GM19438 (cell line): ENCODE data around the gene ASB13.

Source experiments
- ATAC-seq: cut with Tn5 transposase; IDR thresholded peaks from one replicate; pipeline ENCODE4 v1.9.1; 2021; ENCODE audit warnings: low read depth; ENCODE audit not compliant: unreplicated experiment

Gene ASB13

GRCh38 chr10:5670662-5671375 lies 4.4 kb upstream of the ASB13 start:
- ATAC-seq: no peak

GRCh38 chr10:5669604-5670003 lies 3.2 kb upstream of the ASB13 start:
- ATAC-seq: no peak

- ATAC-seq: no peak
Measured at GRCh38 chr10:5668429-5668828, 2.0 kb upstream of the ASB13 start.

- no peak for ATAC-seq
Measured at GRCh38 chr10:5666841-5667630, 641 bp upstream of the ASB13 start.

GRCh38 chr10:5665373-5666007 lies 905 bp downstream of the ASB13 start:
- ATAC-seq: no peak

- no peak for ATAC-seq
Measured at GRCh38 chr10:5663692-5664427, 2.5 kb downstream of the ASB13 start.

- no peak for ATAC-seq
Measured at GRCh38 chr10:5662708-5663579, 3.5 kb downstream of the ASB13 start.

- no peak for ATAC-seq
Measured at GRCh38 chr10:5661043-5661442, 5.4 kb downstream of the ASB13 start.

GRCh38 chr10:5659702-5660528 lies 6.5 kb downstream of the ASB13 start:
- peak; percentile 53 for ATAC-seq

GRCh38 chr10:5658871-5659618 lies 7.3 kb downstream of the ASB13 start:
- ATAC-seq: no peak

- no peak for ATAC-seq
Measured at GRCh38 chr10:5656737-5657579, 9.4 kb downstream of the ASB13 start.

GRCh38 chr10:5655121-5655520 lies 11.3 kb downstream of the ASB13 start:
- no peak for ATAC-seq

GRCh38 chr10:5654218-5654755 lies 12.1 kb downstream of the ASB13 start:
- no peak for ATAC-seq

GRCh38 chr10:5652746-5653145 lies 13.6 kb downstream of the ASB13 start:
- no peak for ATAC-seq

GRCh38 chr10:5651388-5651764 lies 15.0 kb downstream of the ASB13 start:
- ATAC-seq: no peak

- no peak for ATAC-seq
Measured at GRCh38 chr10:5650664-5651387, 15.6 kb downstream of the ASB13 start.

GRCh38 chr10:5649746-5650145 lies 16.6 kb downstream of the ASB13 start:
- no peak for ATAC-seq
